Left lung (tissue), 10 donors: ENCODE measurements around the gene KPNA5. TPM values are rescaled to one million over a fixed set of nuclear protein-coding genes. Genes with fewer than 3 reads are reported as not detected.
"Not testable (repeated sequence)": the region's sequence is repeated elsewhere in the genome, so short reads cannot be mapped to it uniquely, and the experiment has no call there.

Experiments
- ATAC-seq: fragments of 200-7000 bp; cut with Tn5 transposase; one replicate; pipeline ENCODE4 v1.9.1; 2020; ENCODE audit warnings: moderate library complexity
- DNase-seq, 4 donors: peaks; one replicate each; pipeline ENCODE4 v3.0.0-alpha.2; 2013 to 2020
- H3K27ac ChIP-seq, 2 donors: fragments of 200-600 bp; sonication (generic) in 1 of 2; one replicate each; pipeline versions ENCODE4 v1.5.0 to v1.8.0; 2020 to 2021
- H3K27me3 ChIP-seq, 2 donors: fragments of 200-600 bp; sonication (generic) in 1 of 2; one replicate each; pipeline versions ENCODE4 v1.5.0 to v1.8.0; 2020 to 2021
- H3K36me3 ChIP-seq, 2 donors: fragments of 200-600 bp; sonication (generic) in 1 of 2; one replicate each; pipeline versions ENCODE4 v1.5.0 to v1.8.0; 2020 to 2021
- H3K4me1 ChIP-seq, 2 donors: fragments of 200-600 bp; one replicate each; pipeline ENCODE4 v1.8.0; 2021
- H3K4me3 ChIP-seq, 2 donors: fragments of 200-600 bp; sonication (generic) in 1 of 2; one replicate each; pipeline versions ENCODE4 v1.5.0 to v1.8.0; 2020 to 2021; ENCODE audit warnings: mild to moderate bottlenecking in 1 of 2
- H3K9me3 ChIP-seq, 2 donors: fragments of 200-600 bp; sonication (generic) in 1 of 2; one replicate each; pipeline versions ENCODE4 v1.5.0 to v1.8.0; 2020 to 2021
- intact Hi-C, 2 donors: fragments of 100-400 bp; cut with DNase I; formaldehyde crosslinking; loops; one replicate each; pipeline versions ENCODE4 v1.11.2 to v1.14.2; 2022
- polyA plus RNA-seq, 6 donors: library from polyadenylated mRNA; unstranded; fragments of 120-200 nt; gene quantifications; one replicate each; pipeline ENCODE4 v1.2.1, GENCODE V29; 2013; ENCODE audit not compliant: insufficient read length in 6 of 6
- total RNA-seq, 2 donors: library from RNA; stranded (reverse); fragmentation: NEBNext Ultra II Directional; extraction: Animal tissue kit (Norgen Biotek cat#: 25700); gene quantifications; one replicate each; pipeline ENCODE4 v1.2.1, GENCODE V29; 2021
- TF ChIP-seq, protein P1 (sequence below), 2 donors: fragments of 200-600 bp; sonication (generic) in 1 of 2; IDR thresholded peaks; one replicate each; pipeline versions ENCODE4 v1.5.0 to v1.8.0; 2021; ENCODE audit warnings: antibody characterized with exemption in 2 of 2
- donor health status: DM: no; HTN: yes; CAD: no.
- donor health status: DM: no; HTN: no; CAD: no.

KPNA5 gene
- total and polyA plus RNA-seq, 8 donors = 10.2 to 31.1 (median 26.2) TPM

DNA sequence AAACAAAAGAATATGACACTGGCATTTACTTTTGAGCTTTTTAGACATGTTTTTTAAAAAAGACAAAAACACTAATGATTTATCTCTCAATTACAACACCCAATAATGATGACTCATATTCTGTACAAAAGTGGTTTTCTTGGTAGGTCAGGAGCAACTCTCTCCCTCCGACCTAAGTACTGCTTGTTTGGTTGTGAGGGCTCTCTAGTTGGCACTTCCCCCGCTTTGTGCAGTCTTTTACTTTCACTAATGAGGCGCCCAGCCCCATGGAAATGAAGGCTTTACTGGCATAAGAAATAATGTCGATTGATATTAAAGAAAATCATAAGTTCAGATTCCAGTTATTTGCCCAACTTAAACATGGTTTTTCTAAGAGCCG, 1.3 kb downstream of the KPNA5 start:
- intact Hi-C loops = no loop called here
- DNase-seq (peak in 2 of 4 donors; percentile 34 to 56), ATAC-seq (peak; percentile 62)
- Histone ChIP-seq H3K36me3 (peaks cover 2 to 5% of the 10 kb centered on the region in 2 donors), H3K4me3 (peak overlapping the region; percentile 70 to 75), H3K27ac (peak overlapping the region; percentile 92 to 98), H3K27me3 (no peaks in the 10 kb centered on the region), H3K4me1 (peaks cover 0 to 38% of the 10 kb centered on the region in 2 donors), H3K9me3 (no peaks in the 10 kb centered on the region)
- TF ChIP-seq, protein P1, sequence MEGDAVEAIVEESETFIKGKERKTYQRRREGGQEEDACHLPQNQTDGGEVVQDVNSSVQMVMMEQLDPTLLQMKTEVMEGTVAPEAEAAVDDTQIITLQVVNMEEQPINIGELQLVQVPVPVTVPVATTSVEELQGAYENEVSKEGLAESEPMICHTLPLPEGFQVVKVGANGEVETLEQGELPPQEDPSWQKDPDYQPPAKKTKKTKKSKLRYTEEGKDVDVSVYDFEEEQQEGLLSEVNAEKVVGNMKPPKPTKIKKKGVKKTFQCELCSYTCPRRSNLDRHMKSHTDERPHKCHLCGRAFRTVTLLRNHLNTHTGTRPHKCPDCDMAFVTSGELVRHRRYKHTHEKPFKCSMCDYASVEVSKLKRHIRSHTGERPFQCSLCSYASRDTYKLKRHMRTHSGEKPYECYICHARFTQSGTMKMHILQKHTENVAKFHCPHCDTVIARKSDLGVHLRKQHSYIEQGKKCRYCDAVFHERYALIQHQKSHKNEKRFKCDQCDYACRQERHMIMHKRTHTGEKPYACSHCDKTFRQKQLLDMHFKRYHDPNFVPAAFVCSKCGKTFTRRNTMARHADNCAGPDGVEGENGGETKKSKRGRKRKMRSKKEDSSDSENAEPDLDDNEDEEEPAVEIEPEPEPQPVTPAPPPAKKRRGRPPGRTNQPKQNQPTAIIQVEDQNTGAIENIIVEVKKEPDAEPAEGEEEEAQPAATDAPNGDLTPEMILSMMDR (IDR thresholded peaks at IDR 0.05) = no peak

DNA sequence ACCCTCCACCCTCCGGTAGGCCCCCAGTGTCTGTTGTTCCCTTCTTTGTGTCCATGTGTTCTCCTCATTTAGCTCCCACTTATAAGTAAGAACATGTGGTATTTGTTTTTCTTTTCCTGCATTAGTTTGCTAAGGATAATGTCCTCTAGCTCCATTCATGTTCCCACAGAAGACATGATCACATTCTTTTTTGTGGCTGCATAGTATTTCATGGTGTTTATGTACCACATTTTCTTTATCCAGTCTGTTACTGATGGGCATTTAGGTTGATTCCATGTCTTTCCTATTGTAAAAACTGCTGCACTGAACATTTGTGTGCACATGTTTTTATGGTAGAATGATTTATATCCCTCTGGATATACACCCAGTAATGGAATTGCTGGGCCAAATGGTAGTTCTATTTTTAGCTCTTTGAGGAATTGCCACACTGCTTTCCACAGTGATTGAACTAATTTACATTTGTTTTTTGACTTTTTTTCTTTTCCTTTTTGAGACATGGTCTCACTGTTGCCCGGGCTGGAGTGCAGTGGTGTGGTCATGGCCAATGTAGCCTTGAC, 4.5 kb downstream of the KPNA5 start:
- intact Hi-C loops = no loop called here

GRCh38 chr6:116686475-116687101, 5.6 kb downstream of the KPNA5 start:
- H3K4me3 ChIP-seq, H3K9me3 ChIP-seq, DNase-seq, H3K27ac ChIP-seq, intact Hi-C loops, H3K27me3 ChIP-seq, ATAC-seq: not testable (repeated sequence)
- Histone ChIP-seq H3K36me3 (peaks cover 0 to 13% of the 10 kb centered on the region in 2 donors), H3K4me1 (peaks cover 0 to 25% of the 10 kb centered on the region in 2 donors)

More for the DNA sequence above, 4.5 kb downstream of the KPNA5 start:
- Histone ChIP-seq H3K9me3 (no peaks in the 10 kb centered on the region), H3K4me1 (peaks cover 0 to 28% of the 10 kb centered on the region in 2 donors), H3K27ac (no peak overlapping the region), H3K36me3 (peaks cover 0 to 10% of the 10 kb centered on the region in 2 donors), H3K4me3 (no peak overlapping the region), H3K27me3 (no peaks in the 10 kb centered on the region)
- DNase-seq (no peak), ATAC-seq (no peak)
- TF ChIP-seq, protein P1 (IDR thresholded peaks at IDR 0.05) = no peak

DNA sequence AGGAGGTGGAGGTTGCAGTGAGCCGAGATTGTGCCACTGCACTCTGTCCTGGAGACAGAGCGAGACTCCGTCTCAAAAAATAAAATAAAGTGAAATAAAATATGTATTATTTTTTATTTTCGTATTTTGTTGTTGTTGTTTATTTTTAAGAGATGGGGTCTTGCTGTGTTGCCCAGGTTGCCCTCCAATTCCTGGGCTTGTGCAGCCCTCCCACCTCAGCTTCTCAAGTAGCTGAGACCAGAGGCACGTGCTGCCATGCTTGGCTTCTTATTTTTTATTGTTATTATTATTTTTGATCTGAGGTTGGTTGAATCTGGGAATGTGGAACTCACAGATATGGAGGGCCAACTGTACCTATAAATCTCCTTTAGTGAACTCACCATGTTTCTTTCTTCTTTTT, 10.1 kb downstream of the KPNA5 start:
- TF ChIP-seq, protein P1 (IDR thresholded peaks at IDR 0.05) = no peak
- no peak for ATAC-seq
- no peaks in the 10 kb centered on the region for H3K27me3 ChIP-seq
- peaks cover 0 to 12% of the 10 kb centered on the region in 2 donors for H3K36me3 ChIP-seq
- no peak overlapping the region for H3K27ac ChIP-seq
- H3K4me3 ChIP-seq = no peak overlapping the region
- no peaks in the 10 kb centered on the region for H3K9me3 ChIP-seq
- intact Hi-C loops = no loop called here
- no peak for DNase-seq
- peaks cover 0 to 14% of the 10 kb centered on the region in 2 donors for H3K4me1 ChIP-seq

DNA sequence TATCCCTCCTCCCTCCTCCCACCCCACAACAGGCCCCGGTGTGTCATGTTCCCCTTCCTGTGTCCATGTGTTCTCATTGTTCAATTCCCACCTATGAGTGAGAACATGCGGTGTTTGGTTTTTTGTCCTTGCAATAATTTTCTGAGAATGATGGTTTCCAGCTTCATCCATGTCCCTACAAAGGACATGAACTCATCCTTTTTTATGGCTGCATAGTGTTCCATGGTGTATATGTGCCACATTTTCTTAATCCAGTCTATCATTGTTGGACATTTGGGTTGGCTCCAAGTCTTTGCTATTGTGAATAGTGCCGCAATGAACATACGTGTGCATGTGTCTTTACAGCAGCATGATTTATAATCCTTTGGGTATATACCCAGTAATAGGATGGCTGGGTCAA, 11.9 kb downstream of the KPNA5 start:
- H3K9me3 ChIP-seq, H3K27me3 ChIP-seq, ATAC-seq, intact Hi-C loops, H3K27ac ChIP-seq, DNase-seq, H3K4me1 ChIP-seq, H3K4me3 ChIP-seq: not testable (repeated sequence)
- peaks cover 0 to 12% of the 10 kb centered on the region in 2 donors for H3K36me3 ChIP-seq

- ATAC-seq, H3K9me3 ChIP-seq, intact Hi-C loops, H3K4me3 ChIP-seq, H3K4me1 ChIP-seq, DNase-seq, H3K27ac ChIP-seq, H3K27me3 ChIP-seq: not testable (repeated sequence)
- peaks cover 0 to 12% of the 10 kb centered on the region in 2 donors for H3K36me3 ChIP-seq
Observed at GRCh38 chr6:116693275-116693674, 12.3 kb downstream of the KPNA5 start.
